WI38 (cell line): ENCODE measurements around the gene GSS.

Experiments used
- H3K4me3 ChIP-seq: 2 replicates; pipeline ENCODE4 v1.5.1; 2011; ENCODE audit warnings: low read depth, mild to moderate bottlenecking, control low read depth, low read length
- TF ChIP-seq, protein P1 (sequence below): IDR thresholded peaks from 2 replicates; pipeline ENCODE4 v1.5.1; 2012; ENCODE audit warnings: low read depth, mild to moderate bottlenecking, control low read depth, low read length

Gene GSS

DNA sequence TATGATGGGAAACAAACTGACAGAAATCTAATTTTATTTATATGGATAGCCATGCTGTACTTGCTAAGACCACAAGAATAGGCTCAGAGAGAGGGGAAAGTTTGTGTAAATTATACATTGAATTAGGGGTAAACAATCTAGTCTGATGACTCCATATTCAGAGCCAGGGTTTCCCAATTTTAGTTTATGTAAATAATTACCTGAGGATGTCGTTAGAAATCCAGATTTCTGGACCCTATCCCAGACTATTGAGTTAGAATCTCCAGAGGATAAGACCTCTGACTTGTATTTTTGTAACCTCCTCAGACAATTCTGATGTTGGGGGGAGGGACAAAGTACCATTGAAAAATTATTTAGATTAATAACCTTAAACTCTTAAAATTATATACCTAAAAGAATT, 60.9 kb downstream of the GSS start:
- no peak overlapping the region for H3K4me3 ChIP-seq
- TF ChIP-seq, protein P1, sequence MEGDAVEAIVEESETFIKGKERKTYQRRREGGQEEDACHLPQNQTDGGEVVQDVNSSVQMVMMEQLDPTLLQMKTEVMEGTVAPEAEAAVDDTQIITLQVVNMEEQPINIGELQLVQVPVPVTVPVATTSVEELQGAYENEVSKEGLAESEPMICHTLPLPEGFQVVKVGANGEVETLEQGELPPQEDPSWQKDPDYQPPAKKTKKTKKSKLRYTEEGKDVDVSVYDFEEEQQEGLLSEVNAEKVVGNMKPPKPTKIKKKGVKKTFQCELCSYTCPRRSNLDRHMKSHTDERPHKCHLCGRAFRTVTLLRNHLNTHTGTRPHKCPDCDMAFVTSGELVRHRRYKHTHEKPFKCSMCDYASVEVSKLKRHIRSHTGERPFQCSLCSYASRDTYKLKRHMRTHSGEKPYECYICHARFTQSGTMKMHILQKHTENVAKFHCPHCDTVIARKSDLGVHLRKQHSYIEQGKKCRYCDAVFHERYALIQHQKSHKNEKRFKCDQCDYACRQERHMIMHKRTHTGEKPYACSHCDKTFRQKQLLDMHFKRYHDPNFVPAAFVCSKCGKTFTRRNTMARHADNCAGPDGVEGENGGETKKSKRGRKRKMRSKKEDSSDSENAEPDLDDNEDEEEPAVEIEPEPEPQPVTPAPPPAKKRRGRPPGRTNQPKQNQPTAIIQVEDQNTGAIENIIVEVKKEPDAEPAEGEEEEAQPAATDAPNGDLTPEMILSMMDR: no peak

DNA sequence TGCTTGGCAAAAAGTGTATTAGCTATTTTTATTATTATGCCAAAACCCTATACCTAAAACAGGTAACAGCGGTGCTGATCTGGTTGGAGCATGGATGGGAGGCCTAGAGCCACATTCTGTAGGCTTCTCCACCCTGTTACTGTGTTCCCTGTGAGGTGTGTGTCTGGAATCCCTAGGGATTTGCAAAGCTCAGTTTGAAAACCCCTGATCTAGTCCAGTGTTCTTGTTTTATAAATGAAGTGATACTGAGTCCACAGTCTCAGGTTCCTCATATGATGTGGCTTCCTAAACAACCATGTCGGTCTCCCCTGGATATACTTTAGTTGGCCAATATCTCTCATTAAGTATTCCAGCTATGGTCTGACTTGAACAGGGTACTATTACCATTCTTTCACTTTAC, 62.9 kb downstream of the GSS start:
- TF ChIP-seq, protein P1: no peak
- H3K4me3 ChIP-seq: no peak overlapping the region

DNA sequence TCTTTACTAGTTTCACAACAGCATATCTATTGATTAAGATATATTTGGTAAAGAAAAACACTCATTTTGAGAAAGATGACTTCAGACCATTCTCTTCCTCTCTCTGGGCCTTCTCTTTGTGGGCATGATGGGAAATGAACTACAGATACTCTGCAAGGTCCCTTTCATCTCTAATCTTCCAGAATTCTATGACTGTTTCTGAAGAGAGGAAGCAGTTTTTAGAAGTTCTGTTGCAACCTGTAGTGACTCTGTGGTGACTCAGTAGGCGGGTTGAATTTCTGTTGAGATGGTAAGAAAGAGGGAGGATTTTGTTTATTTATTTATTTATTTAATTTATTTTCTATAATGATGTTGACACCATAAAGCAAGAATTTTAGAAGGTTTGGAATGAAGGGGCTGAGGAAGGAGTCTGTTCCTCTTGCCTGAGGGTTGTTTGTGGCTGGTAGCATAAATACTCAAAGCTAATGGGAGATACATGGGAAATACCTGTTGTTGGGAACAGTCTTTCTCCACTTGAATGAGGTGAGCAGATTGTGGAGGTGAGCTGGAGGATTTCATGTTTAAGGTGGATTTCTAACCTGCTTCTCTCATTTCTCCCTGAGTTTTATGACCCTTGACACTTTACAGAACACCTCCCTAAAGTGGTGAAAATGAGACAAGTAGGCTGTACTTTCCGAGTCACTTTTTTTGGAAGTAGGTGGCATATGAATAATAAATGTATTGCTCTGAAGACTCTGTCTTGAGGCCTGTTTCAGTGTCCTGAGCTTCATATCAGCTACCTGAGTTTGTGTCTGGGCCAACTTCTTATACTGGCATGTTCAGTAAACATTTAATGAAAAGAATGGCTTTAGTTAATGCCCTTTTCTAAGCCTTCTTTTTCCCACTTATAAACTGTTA, 64.2 kb downstream of the GSS start:
- TF ChIP-seq, protein P1: no peak

DNA sequence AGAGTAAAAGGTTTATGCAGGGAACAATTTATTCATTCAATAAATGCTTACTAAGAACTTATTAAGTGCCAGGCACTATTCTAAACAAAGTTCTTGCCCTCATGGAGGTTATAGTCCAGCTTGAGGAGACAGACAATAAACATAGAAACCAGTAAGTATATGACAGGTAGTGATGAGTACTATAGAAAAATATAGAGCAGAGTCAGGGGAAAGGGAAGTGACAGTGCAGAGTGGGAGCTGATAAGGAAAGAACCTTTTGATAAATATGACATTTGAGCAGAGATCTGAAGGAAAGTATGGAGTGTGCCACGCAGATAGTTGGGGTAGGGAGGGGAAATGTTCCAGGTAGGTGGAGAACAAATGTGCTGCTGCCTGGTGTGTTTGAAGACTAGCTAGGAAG, 67.1 kb downstream of the GSS start:
- TF ChIP-seq, protein P1: no peak
- no peak overlapping the region for H3K4me3 ChIP-seq

More for the DNA sequence above, 64.2 kb downstream of the GSS start:
- H3K4me3 ChIP-seq: no peak overlapping the region

DNA sequence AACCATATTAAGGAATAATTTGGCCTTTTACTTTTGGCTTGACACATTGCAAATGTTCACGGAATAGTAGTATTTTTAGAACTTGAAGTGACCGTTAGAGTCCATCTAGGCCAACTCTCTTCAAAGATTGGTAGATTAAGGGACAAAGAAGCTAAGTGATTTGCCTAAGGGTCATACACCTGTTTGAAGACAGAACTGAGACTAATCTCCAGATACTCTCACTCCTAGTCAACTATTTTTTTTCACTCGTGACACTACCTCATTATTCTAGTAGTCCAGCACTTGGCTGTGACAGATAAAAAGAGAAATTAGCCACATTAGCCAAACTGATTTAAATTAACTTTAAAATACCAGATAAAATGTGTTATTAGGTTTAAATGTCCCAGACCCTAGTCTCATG, 68.6 kb downstream of the GSS start:
- TF ChIP-seq, protein P1: no peak

DNA sequence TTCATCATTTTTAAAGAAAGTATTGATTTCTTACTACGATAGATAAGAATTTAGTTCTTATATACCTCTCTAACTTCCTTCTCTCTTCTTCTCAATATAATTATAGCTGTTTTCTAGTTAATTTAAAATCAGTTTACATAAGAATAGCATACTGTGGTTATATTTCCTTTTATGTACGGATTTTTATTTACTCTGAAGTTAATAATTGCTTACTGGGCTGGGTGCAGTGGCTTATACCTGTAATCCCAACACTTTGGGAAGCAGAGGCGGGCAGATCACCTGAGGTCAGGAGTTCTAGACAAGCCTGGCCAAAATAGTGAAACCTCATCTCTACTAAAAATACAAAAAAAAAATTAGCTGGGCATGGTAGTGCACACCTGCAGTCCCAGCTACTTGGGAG, 69.5 kb downstream of the GSS start:
- H3K4me3 ChIP-seq: no peak overlapping the region

More for the DNA sequence above, 68.6 kb downstream of the GSS start:
- H3K4me3 ChIP-seq: no peak overlapping the region

DNA sequence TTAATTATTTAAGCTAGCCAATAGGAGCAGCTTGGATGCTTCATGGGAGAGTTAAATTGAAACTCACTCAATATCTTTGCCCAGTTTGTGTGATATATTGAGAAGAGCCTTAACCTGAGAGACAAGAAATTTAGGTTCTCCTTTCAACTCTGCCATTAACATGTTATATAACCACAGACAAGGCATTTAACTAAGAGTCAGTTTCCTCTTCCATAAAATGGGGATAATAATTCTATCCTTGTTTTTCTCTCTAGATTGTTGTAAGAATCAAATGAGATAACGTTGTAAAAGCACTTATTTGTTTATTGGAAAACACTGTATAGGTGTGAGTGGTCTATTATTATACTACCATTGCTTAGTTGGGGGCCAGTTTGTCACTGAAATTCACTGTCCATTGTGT, 71.3 kb downstream of the GSS start:
- TF ChIP-seq, protein P1: no peak
- H3K4me3 ChIP-seq: no peak overlapping the region

More for the DNA sequence above, 69.5 kb downstream of the GSS start:
- TF ChIP-seq, protein P1: no peak
